Measurements from ENCODE around the gene ZSWIM1. TPM values are rescaled to one million over a fixed set of nuclear protein-coding genes. Genes with fewer than 3 reads are reported as not detected.

Gene ZSWIM1
- total and polyA plus RNA-seq, 7 donors = 3.5 to 10.0 (median 6.1) TPM

- DNase-seq (no peak), ATAC-seq (no peak)
- no peak for TF ChIP-seq CTCF (IDR thresholded peaks at IDR 0.05)
- Histone ChIP-seq H3K27me3 (ENCODE audit: insufficient read depth in 3 of 3, low read length in 2 of 3) (no peaks in the 10 kb centered on the region), H3K9me3 (no peaks in the 10 kb centered on the region), H3K4me3 (no peak overlapping the region), H3K4me1 (peaks cover 24% of the 10 kb centered on the region), H3K27ac (no peak overlapping the region), H3K36me3 (ENCODE audit: insufficient read depth in 1 of 2, low read depth in 1 of 2) (peaks cover 0 to 61% of the 10 kb centered on the region in 2 donors)
- intact Hi-C loops (cut with DNase I) = no loop called here
- 95 to 99% (median 97%) methylated on average over 6 of the region's 6 CpGs for WGBS, 3 donors
These were observed 28.7 kb upstream of the ZSWIM1 start for GRCh38 chr20:45852326-45852725.

- intact Hi-C loops (cut with DNase I) = no loop called here
- TF ChIP-seq CTCF (IDR thresholded peaks at IDR 0.05) = no peak
- peaks cover 0 to 50% of the 10 kb centered on the region in 2 donors for H3K36me3 ChIP-seq (ENCODE audit: insufficient read depth in 1 of 2, low read depth in 1 of 2)
- peaks cover 24% of the 10 kb centered on the region for H3K4me1 ChIP-seq
- no peaks in the 10 kb centered on the region for H3K27me3 ChIP-seq (ENCODE audit: insufficient read depth in 3 of 3, low read length in 2 of 3)
- H3K4me3 ChIP-seq = no peak overlapping the region
- ATAC-seq (no peak), DNase-seq (no peak)
- WGBS, 3 donors = 70 to 80% (median 80%) methylated on average over 2 of the region's 2 CpGs
- H3K27ac ChIP-seq = peak overlapping the region; percentile 1
- H3K9me3 ChIP-seq = no peaks in the 10 kb centered on the region
These were observed 27.5 kb upstream of the ZSWIM1 start for GRCh38 chr20:45853484-45853883.

- ATAC-seq = peak; percentile 96 to 98 (median 97)
- peaks cover 24% of the 10 kb centered on the region for H3K4me1 ChIP-seq
These were observed 23.7 kb upstream of the ZSWIM1 start, which contains the start of the genes ACOT8 and ZSWIM3 for GRCh38 chr20:45857114-45857881. Gene ACOT8 (minus strand): TSS chr20:45857392. CDS start chr20:45857315, 77 bp downstream. Gene ZSWIM3 (plus strand): TSS chr20:45857614. CDS start chr20:45857826, 212 bp downstream.

GRCh38 chr20:45857882-45858216, 23.2 kb upstream of the ZSWIM1 start:
- intact Hi-C loops (cut with DNase I) = no loop called here
- Histone ChIP-seq H3K4me3 (peak overlapping the region; percentile 87), H3K9me3 (no peaks in the 10 kb centered on the region), H3K27me3 (ENCODE audit: insufficient read depth in 3 of 3, low read length in 2 of 3) (no peaks in the 10 kb centered on the region), H3K27ac (peak overlapping the region; percentile 85), H3K4me1 (peaks cover 24% of the 10 kb centered on the region), H3K36me3 (ENCODE audit: insufficient read depth in 1 of 2, low read depth in 1 of 2) (peaks cover 0 to 13% of the 10 kb centered on the region in 2 donors)
- no peak for DNase-seq
- no peak for TF ChIP-seq CTCF (IDR thresholded peaks at IDR 0.05)
- 12 to 18% (median 13%) methylated on average over 12 to 13 of the region's 13 CpGs for WGBS, 3 donors
- ATAC-seq = peak; percentile 2 to 22 (median 4)

More at GRCh38 chr20:45857114-45857881, 23.7 kb upstream of the ZSWIM1 start, which contains the start of the genes ACOT8 and ZSWIM3:
- peak within 1 kb of the TSS; percentile 85 for H3K27ac ChIP-seq
- H3K9me3 ChIP-seq = no peaks in the 10 kb centered on the region
- peak; percentile 87 to 93 for DNase-seq
- peaks cover 0 to 18% of the 10 kb centered on the region in 2 donors for H3K36me3 ChIP-seq (ENCODE audit: insufficient read depth in 1 of 2, low read depth in 1 of 2)
- H3K4me3 ChIP-seq = peak within 1 kb of the TSS; percentile 87
- no peaks in the 10 kb centered on the region for H3K27me3 ChIP-seq (ENCODE audit: insufficient read depth in 3 of 3, low read length in 2 of 3)
- TF ChIP-seq CTCF (IDR thresholded peaks at IDR 0.05) = no peak
- WGBS, 3 donors = 0 to 1% (median 0%) methylated on average over 34 to 36 of the region's 36 CpGs
- intact Hi-C loops (cut with DNase I) = no loop called here

Measured in psoas muscle (tissue), 8 donors.